Stimulated activated CD4-positive, alpha-beta T cell treated with anti-CD3 and anti-CD28 coated beads, Interleukin-12 subunit alpha, Interleukin-12 subunit beta, amount 100 ng/mL, for 4 hours (primary cell): ENCODE results near the gene UROC1.

Source experiments
- DNase-seq: peaks from one replicate; pipeline ENCODE4 v3.0.0-alpha.2; 2020

UROC1 gene

DNA sequence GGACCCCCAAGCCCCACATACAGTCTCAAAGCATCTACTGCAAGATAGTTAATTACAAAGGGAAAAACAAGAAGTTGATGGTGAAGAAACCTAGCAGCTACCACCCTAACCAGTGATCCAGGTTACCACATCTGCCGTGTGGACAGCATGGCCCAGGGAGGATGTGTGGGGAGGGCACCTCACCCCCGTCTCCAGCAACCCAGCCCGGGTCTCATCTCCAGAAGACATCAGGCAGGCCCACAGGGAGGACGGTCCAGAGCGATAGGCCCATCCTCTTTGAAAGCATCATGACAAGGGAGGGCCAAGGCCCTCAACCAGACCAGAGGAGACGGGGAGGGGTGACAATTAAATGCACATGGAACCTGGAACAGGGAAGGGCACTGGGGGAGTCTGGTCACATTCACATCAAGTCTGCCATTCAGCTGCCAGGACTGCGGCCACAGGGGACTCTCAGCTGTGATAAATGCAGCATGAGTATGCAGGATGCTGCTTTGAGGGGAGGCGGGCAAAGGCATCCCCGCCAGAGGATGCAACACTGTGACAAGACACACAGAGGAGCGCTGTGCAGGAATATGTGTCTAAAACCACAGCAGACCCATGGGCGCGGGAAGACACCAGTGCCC, 60.7 kb downstream of the UROC1 start:
- no peak for DNase-seq

DNA sequence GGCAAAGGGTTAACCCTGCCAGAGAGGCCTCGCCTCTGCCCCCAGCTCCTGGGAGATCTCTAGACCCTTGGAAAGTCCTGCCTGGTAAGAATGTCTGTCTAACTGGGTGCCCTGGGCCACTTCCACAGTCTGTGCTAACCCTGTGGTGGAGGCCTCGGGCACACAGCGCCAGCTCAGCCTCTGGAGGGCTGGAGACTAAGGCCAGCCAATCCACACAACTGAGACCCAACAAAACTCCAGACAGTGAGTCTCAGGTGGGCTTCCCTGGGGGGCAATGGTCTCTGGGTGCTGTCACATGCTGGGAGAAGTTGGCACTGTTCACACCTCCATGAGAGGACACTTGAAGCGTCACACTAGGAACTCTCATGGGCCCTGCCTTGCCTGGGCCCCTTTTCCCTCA, 61.4 kb downstream of the UROC1 start:
- no peak for DNase-seq

DNA sequence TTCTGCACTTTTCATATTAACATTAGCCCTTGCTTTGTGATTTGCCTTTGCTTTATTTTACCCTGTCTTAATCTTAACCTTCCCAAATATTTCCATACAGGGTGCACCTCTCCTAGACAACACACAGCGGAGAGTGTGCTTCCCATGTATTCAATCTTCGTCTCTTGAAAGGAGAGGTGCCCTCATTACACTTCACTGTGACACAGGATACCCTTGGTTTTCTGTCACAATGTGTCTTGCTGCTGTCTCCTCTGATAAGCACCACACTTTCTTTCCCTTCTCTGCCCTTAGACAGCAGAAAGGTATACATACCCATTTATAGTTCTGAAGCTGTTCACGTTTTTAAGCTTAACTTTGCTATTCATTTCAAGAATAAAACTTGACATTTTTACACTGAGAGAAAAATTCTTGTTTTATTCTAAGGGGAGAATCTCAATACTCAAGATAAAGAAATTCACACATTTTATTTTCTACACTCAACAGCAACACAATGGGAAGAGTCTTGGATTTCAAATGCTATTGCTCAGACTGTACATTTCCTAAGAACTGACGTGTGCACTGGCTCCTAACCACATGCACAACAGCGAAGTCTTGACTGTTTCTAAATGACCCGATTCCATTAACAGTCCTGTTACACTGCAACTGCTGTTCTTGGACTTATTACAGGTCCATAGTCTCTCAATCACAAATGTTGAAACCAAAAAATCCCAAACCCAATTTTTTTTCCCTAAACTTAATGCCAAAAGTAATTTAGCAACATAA, 63.0 kb downstream of the UROC1 start:
- no peak for DNase-seq

DNA sequence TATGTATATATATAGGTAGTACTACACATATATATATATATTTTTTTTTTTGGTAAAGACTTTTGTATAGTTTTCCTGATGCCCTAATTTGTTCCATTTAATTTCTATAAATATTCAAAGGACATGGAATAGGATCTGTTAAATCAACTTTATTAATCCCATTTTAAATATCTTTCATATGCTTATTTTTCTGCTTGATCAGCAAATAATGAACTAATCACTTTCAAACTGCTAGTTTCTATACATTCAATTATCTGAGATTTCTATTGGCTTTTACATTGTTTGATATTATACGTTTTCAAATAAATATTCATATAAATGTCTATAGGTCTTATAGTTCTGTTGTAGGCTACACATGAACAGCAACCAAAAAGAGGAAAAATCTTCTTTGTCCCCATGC, 63.5 kb downstream of the UROC1 start:
- no peak for DNase-seq

DNA sequence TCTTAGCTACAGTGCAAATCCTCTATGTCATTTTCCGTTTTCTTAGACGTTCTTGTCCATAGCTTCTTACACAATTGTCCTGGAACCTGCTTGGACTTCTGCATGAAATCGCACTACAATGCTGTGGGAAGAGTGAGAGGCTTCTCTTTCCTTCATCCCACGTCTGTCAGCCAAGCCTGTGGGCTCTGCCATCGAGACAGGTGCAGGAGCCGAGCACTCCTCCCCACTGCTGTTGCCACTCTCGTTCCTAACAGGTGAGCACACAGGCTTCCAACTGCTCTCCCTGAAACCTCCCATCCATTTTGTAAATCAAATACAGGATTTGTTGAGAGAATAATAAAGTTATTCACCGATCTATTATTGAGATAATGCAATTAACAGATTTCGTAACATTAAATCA, 65.4 kb downstream of the UROC1 start:
- no peak for DNase-seq

DNA sequence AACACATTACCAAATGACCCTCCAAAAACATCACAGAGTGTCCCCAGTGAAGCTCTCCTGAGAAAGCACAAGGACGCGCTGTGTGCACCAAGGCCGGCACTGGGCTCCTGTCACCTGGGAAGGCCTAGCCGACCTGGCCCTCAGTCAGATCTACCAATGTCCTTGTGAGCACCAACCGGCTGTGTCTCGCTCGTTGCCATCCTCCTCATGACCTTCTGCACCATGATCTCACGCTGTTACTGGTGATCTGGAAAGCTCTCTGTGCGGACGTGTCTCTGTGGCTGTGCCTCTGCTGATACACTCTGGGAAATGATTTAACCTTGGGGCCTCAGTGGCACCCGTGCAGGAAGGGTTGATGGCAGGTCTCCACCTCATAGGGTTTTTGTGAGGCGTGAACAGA, 66.1 kb downstream of the UROC1 start:
- DNase-seq, result no peak

DNA sequence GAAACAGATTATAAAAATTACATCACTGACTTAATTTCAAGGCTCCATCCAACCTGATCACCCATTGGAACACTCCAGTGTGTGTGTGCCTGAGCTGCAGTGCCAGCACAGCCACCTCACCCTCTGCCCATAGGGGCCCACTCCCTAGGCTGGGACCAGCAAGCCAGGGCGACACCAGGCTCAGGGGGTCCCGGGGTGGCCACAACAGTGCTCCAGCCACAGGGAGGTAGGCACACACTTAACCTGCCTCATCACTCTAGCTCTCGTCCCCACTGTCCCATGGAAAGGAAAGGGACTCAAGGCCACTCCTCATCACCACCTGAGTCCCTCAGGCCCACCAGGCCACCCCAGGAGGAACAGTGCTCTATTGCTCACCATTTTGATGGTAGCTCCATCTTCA, 66.8 kb downstream of the UROC1 start:
- DNase-seq, result no peak

DNA sequence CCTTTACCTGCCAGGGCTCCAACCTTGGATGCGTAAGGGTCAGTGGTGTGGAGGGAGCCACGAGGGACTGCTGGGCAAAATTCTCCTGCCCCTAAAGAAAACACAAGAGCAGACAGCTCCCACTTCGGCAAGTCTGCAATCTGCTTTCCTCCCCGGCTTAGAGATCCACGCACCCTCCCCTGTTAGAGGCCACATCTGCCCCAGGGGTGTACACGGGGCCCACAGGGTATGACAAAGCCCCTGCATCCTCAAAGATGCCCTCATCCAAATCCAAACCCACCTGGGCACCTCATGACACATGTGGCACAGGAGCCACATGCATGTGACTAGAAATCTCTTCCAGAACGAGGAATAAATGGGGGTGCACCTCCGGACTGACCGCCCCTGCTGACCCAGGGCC, 67.4 kb downstream of the UROC1 start:
- no peak for DNase-seq

DNA sequence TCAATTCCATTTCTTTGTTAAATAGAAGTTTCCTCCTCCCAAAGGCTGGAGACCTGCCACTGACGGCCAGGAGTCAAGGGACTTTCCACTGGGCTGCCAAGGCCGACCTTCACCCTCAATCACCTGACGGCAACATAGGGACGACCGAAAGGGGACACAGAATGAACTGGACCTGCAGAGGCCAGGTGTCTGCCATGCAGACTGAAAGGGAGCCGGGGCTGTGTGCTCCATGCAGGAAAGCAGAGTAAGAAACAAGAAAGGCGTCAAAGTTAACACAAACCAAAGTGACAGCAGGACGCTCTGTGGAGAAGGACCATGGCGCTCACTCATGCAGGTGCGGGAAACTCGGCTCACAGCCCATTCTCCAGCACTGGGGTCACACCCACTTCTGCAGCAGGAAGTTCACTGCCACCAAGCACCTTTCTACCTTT, 67.9 kb downstream of the UROC1 start:
- no peak for DNase-seq

DNA sequence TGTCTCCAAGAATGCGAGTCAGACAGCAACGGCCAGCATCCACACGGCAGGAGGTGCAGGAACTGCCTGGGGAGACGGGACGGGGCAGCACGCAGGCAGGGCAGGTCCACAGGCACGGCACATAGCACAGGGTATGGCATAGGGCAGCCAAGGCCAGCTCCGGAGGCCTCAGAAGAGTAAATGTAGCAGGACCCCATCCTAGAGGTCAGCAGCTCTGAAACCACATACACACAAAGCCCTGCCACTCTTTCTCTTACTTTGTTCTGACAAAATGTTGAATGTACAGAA, 68.7 kb downstream of the UROC1 start:
- no peak for DNase-seq

DNA sequence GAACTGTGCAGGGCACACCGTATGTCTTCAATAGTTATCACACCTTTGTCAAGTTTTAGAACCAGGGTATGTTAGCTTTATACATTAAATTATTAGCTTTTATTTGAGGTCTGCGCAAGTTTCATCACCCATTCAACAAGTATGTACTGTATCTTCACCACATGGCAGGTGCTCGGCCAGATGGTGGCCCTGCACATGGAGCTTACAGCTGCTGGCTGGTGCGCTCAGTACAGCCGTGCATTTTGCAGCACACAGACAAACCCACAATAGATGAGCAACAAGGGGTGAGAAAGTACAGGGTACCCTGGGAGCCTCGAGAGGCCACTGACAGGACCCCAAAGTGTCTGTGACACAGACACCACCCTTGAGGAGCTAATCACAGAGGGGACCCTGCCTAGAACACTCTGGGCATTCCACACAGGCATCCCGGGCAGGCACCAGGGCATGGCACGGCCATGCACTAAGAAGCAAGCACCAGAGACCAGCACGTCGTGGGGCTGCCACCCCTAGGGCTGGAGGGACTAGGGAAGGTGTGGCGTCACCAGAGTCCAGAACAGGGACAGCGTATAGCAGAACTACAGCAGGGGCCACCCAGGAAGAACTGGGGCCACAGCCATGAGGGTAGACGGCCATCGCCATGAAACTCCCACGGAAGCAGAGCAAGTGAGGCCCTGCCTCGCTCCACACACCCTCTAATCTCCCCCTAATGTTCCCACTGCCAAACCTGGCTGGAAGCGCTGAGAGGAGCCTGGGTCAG, 69.3 kb downstream of the UROC1 start:
- no peak for DNase-seq

DNA sequence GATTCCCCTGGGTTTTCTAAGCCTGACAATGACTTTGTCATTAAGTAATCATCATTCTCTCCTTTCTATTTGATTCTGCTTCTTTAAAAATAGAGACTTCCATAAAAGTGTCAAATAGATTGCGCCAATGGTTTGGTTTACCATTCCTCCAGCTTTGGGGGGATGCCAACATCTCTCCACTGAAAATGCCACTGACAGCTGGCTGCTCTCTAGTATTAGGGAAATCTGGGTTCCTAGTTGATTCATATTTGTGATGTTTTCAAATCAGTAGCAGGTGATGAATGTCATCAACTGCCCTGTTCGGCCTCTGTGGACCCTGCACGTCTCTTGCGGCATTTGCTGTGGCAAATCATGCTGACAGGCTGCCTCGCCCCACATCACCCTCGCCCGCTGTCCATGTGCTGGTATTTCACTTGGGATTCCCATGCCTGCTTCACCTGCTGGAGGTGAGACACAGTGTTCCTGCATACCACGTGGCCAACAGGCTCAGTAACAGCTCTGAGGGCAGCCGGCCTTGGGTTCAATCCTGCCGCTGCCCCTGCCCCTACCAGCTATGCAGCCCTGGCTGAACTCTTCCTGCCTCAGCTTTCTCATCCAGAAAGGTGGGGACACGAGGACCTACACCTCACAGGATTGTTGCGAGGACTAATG, 70.0 kb downstream of the UROC1 start:
- DNase-seq, result no peak

DNA sequence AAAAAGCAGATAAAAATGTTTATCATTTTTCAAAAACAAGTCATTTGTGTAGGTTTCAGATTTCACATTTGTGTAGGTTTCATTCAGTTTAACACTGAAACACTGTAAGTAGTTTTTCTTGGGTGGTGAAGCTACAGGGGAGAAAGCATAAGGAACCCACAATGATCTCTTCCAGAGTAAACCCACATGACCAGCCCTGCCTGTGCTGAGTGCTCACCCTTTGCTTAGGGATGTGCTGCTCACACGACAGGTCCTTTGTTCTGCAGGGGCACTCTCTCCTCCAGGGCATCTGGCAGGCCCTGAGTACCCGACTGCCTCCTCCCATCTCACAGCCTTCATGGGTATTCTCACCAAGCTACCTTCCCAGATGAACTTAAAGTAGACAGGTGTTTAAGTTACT, 70.8 kb downstream of the UROC1 start:
- no peak for DNase-seq

DNA sequence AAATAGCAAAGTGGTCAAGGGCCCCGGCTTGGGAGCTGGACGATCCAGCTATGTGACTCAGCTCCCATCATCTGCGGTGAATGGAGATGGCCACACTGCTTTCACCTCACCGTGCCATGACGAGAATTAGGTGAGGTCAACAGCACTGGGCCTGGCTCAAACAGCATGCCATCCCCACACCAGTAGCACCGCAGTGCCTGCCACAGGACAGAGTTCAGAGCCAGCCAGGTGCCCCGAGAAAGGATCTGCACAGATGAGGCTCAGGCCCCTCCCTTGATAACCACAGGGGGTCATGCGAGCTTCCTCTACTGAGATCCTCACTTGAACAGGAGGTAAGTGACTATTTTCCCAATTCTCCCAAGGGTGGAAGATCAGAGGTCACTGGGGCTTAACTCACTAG, 71.3 kb downstream of the UROC1 start:
- DNase-seq, result no peak

DNA sequence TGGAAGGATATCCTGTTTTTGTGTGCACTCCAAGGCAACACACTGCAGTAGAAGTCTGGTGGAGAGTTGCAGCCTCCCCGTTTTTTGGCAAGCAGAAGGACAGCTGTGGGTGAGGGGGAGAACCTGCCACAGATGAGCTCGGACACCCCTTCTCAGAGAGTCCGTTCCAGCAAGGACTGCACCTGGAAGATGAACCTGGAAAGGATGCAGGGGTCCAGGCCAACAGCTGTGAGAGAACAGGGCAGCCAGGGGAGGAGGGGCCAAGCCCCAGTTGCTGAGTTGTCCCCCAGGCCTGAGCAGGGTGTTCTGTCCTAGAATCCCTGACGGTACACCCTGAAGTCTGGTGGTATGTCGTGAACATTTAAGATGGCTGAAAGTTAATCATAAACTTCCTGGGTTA, 72.1 kb downstream of the UROC1 start:
- DNase-seq, result no peak

DNA sequence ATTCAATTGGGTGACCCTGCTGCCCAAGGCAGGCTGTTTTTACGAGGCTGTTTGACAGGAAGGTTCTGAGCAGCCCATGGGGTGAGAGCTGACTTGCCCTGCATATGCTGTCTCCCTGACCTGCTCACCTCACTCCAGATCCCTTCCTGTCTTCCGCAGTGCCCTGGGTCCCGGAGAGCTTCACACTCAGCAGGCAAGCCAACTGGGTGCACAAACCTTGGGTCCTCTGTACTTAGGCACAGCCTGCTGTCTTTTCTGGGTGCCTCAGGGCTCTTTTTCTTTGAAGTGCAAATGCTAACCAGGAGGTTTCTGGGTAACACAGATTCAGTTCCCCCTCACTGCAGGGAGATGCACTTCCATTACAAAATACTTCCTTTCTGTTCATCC, 74.7 kb downstream of the UROC1 start:
- no peak for DNase-seq

DNA sequence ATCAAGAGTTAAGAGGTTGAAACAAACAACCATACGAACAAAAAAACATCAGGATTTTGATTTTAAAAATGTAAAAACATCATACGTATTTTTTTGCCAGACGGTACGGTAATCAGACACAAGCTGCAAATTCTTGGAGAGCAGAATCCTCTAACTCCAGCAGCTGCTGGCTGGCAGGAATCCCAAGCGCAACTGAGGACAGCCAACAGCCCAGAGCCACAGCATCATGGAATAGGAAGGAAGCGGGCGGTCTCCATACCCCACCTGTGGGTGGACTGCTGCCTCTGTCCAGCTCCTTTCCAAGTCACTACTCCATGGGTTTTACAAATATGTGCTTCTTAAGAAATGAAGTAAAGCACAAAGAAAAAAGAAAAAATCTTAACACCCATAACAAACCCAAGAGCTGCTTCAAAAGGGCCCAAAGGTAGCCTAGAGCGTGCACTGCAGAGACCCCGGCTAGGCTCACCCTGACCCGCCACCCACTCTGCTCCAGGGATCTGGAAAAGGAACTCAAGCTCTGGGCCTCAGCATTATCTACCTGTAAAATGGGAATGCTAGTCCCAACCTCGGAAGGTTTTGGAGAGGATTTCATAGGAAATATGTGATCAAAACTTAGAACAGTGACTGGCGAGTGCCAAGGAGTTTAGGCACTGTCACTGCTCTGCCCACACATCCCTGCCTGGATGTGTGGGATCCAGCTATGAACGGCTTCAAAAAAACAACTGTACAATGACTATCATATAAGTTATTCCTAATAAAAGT, 75.3 kb downstream of the UROC1 start:
- no peak for DNase-seq

DNA sequence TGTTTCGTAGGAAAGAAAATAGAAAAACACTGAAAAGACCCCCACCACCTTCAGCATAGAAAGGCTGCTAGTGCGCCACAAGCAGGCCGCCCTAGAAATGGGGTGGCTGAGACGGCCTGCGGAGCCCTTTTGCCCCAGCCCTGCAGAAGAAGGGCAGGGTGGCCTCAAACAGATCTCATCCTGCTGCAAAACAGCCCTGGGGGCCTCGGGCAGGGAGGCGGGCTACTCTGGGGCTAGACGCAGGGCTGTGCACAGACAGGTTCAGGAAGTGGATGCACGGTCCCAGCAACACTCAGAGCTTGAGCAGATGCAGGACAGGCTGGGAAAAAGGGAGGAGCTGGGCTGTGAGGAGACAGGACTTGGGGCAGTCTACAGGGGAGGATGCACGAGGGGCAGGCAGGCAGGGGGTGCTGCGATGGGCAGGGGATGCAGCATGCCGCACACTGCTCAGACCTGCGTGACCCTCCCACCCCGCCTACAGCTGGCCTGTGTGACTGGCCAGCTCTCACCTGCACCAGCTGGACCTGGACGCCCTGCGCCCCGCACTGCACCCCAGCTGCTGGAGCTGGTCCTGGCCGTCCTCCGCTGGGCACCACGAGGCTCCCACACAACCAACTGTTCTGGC, 76.2 kb downstream of the UROC1 start:
- no peak for DNase-seq

DNA sequence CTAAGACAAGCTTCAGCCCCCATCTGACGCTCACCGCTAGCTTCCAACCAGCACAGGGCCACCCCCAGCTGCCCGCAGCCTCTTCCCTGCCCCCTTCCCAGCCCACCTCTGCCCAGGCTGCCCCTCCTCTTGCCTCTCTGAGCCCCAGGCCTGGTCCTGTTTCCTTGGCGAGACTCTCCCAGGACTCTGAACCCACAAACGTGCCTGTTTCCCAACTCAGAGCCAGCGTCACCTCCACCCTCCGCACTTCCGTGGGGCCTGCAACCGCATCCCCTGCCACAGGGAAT, 76.9 kb downstream of the UROC1 start:
- no peak for DNase-seq

DNA sequence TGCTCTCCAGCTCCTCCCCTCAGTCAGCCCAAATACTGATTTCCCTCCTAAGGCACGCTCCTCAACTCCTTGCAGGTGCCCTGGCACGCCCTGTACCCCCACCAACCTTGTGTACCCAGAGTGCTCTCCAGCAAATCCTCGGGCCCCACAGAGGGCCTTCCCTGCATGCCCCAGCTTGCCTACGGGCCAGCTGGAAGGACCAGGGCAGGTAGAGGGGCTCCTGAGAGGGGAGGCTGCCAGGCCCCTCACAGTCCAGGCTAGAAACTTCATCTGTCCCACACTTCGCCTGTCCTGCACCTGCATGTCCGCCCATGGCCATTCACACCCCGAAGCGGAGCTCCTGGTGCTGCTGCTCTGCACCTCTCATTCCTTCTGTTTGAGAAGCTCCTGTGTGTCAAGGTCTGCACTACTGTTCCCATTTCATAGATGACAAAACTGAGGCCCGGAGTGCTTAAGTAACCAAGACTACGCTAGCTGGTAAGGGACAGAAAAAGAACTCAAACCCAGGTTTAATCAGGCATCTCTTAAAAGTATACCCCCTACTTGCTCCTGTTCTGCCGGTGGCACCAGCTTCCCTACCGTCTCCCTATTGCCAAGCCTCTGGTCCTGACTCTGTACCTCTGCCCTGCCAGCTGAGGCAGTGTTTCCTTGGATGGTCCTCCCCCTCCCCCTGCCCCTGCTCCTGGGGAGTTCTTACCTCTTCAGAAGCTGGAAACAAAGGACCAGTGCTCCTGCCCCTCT, 77.4 kb downstream of the UROC1 start:
- DNase-seq, result no peak

DNA sequence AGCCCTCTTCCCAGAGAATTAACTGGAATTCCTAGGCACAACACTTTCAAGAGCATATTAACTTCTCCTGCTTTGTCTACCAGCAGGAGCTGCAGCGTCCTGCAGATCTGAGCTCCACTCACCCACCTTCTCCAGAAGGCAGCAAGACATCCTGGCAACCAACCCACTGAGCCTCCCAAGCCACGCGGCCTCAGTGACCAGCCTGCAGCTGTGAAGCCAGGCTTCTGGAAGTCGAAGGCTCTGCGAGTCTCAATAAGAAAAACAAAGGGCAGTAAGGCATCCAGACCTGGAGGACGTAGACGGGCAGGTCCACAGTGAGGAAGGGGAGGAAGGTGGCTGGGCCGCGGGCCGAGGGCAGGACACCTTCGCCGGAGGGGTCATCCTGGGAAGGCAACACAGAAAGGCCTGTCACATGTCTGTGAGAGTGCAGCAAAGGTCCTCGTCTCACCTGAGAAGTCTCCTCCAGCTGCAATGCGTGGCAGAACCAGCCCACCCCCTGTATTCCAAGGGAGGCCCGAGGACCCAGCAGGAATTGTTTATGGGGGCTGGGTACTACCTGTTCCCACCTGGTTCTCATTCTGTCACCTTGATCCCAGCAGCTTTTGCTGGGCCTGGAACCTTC, 78.1 kb downstream of the UROC1 start:
- DNase-seq, result no peak

DNA sequence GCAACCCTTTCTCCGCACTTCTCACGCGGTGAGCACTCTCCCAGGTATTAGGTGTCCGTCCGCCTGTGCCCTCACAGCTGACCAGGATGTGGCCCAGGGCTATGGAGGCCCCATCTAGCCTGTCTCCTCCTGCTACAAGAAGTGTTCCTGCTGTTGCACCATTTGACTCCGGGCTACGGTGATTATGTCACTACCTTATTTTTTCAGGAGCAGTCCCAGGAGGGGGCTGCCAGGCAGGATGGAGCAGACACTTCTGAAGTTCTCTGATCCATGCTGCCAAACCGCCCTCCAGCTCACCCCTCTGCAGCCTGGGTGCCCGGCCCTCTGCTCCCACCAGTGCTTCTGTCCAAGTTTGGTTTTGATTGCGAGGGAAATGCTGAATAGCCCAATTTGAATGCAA, 78.8 kb downstream of the UROC1 start:
- DNase-seq, result no peak
